Measurements from ENCODE around the gene HDGFL1. TPM values are rescaled to one million over a fixed set of nuclear protein-coding genes. Genes with fewer than 3 reads are reported as not detected.

The HDGFL1 gene
- total and polyA plus RNA-seq, 8 donors: not detected

- DNase-seq: no peak
- intact Hi-C loops (cut with DNase I): no loop called here
- H3K4me3 ChIP-seq: no peak overlapping the region
- no peaks in the 10 kb centered on the region for H3K4me1 ChIP-seq
- TF ChIP-seq CTCF (IDR thresholded peaks at IDR 0.05): no peak
- no peaks in the 10 kb centered on the region for H3K36me3 ChIP-seq
- no peak for ATAC-seq
- H3K9me3 ChIP-seq: peaks cover 0 to 4% of the 10 kb centered on the region in 2 donors
- no peaks in the 10 kb centered on the region for H3K27me3 ChIP-seq
- no peak overlapping the region for H3K27ac ChIP-seq
Observed at GRCh38 chr6:22536122-22536521, 33.2 kb upstream of the HDGFL1 start.

- Histone ChIP-seq H3K4me1 (no peaks in the 10 kb centered on the region), H3K27me3 (no peaks in the 10 kb centered on the region), H3K9me3 (no peaks in the 10 kb centered on the region), H3K36me3 (no peaks in the 10 kb centered on the region), H3K27ac (no peak overlapping the region), H3K4me3 (no peak overlapping the region)
- ATAC-seq (no peak), DNase-seq (no peak)
- intact Hi-C loops (cut with DNase I): no loop called here
- no peak for TF ChIP-seq CTCF (IDR thresholded peaks at IDR 0.05)
Observed at GRCh38 chr6:22544476-22544875, 24.9 kb upstream of the HDGFL1 start.

- ATAC-seq: no peak
- no peak for TF ChIP-seq CTCF (IDR thresholded peaks at IDR 0.05)
- intact Hi-C loops (cut with DNase I): no loop called here
- Histone ChIP-seq H3K27me3 (no peaks in the 10 kb centered on the region), H3K36me3 (no peaks in the 10 kb centered on the region), H3K27ac (no peak overlapping the region), H3K4me1 (no peaks in the 10 kb centered on the region), H3K9me3 (no peaks in the 10 kb centered on the region), H3K4me3 (no peak overlapping the region)
- no peak for DNase-seq
Observed at GRCh38 chr6:22545051-22545450, 24.3 kb upstream of the HDGFL1 start.

- no peaks in the 10 kb centered on the region for H3K4me1 ChIP-seq
- no peaks in the 10 kb centered on the region for H3K27me3 ChIP-seq
- no peaks in the 10 kb centered on the region for H3K36me3 ChIP-seq
- TF ChIP-seq CTCF (IDR thresholded peaks at IDR 0.05): no peak
- DNase-seq: no peak
- H3K4me3 ChIP-seq: no peak overlapping the region
- H3K9me3 ChIP-seq: no peaks in the 10 kb centered on the region
- H3K27ac ChIP-seq: no peak overlapping the region
- intact Hi-C loops (cut with DNase I): no loop called here
- ATAC-seq: no peak
Observed at GRCh38 chr6:22546236-22546635, 23.1 kb upstream of the HDGFL1 start.

- Histone ChIP-seq H3K27ac (no peak overlapping the region), H3K4me3 (no peak overlapping the region), H3K4me1 (no peaks in the 10 kb centered on the region), H3K36me3 (no peaks in the 10 kb centered on the region), H3K27me3 (no peaks in the 10 kb centered on the region), H3K9me3 (no peaks in the 10 kb centered on the region)
- DNase-seq (no peak), ATAC-seq (no peak)
- TF ChIP-seq CTCF (IDR thresholded peaks at IDR 0.05): no peak
- intact Hi-C loops (cut with DNase I): no loop called here
Observed at GRCh38 chr6:22550971-22551670, 18.2 kb upstream of the HDGFL1 start.

All from left lung (tissue), 10 donors.